GM18867 (cell line): ENCODE measurements around the gene RPP25L.

Experiments used
- ATAC-seq: cut with Tn5 transposase; IDR thresholded peaks from one replicate; pipeline ENCODE4 v1.9.1; 2021; ENCODE audit warnings: mild to moderate bottlenecking, moderate library complexity; ENCODE audit not compliant: unreplicated experiment

RPP25L gene

GRCh38 chr9:34571481-34571810, 40.5 kb downstream of the RPP25L start:
- no peak for ATAC-seq

GRCh38 chr9:34570809-34571480, 41.0 kb downstream of the RPP25L start:
- ATAC-seq = no peak

DNA sequence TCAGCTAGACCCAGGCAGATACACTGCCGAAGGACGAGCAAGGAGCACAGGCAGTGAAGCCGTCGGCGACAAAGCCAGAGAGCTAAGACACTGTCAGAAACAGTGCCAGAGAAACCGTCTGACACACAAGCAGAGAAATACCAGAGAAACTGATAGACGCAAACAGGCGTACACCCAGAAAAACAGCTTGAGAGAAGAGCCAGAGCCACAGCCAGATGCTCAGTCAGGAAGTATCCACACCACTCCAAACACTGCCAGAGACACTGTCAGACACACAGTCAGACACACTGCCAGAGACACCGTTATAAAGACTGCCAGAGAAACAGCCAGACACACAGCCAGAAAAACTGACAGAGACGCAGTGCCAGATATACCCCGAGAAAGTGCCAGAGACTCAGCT, 41.5 kb downstream of the RPP25L start:
- ATAC-seq = no peak

DNA sequence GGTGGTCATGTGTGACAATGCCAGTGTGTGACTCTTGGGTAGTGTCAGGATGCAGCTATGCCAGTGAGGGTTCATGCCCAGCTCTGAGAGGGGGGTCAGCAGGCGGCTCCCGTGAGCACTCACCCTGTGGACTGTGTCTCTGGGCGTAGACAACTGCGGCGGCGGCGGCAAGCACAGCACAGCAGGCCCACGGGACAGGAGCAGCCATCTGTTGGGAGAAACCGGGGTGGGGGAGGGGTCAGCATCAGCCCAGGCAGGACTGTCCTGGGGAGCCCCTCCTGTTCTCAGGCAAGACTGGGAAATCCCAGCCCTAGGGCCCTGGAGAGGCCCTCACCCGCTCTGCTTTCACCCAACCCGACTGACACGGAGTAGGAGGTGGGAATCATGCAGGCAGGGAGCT, 43.1 kb downstream of the RPP25L start:
- ATAC-seq = no peak

GRCh38 chr9:34568133-34568532, 43.8 kb downstream of the RPP25L start:
- ATAC-seq = no peak

- ATAC-seq = no peak
Measured at GRCh38 chr9:34566972-34567371, 44.9 kb downstream of the RPP25L start.

DNA sequence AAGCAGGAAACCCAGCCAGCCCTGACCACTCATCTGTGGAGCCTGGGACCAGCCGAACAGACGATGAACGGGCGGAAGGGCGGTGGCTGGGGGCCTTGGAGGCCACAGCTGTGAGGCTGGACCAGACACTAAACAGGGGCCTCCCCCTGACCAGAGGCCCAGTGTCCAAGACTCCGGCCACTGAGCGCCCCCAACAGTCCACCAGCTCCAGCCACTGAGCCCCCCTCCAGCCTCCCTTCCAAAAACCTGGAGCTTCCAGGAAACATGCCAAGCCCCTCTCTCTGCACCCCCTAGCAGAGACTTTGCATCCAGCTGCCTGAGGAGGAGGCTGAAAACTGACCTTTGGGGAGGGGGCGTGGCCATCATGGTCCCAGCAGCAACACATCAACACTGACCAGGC, 45.6 kb downstream of the RPP25L start:
- ATAC-seq = no peak

DNA sequence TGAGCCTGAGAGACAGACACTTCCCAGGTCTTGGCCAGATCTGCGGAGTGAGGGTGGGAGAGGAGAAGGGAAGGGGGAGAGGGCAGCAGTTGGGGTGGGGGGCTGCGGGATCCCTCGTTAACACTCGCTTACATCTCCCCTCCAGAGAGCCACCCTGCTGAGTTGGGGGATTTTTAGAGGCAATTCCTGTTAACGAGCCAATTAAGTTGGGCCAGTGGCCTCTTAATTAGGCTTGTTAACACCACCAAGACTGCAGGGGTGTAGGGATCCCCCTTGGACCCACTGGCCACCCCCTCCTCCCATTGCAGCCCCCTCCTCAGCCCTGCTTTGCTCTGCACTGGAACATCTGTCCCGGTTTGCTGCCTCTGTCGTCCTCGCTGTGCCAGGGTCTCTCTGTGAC, 46.0 kb downstream of the RPP25L start:
- no peak for ATAC-seq

GRCh38 chr9:34564617-34565016, 47.3 kb downstream of the RPP25L start:
- no peak for ATAC-seq

GRCh38 chr9:34563262-34563661, 48.6 kb downstream of the RPP25L start:
- ATAC-seq = no peak

GRCh38 chr9:34562135-34562745, 49.7 kb downstream of the RPP25L start:
- no peak for ATAC-seq

GRCh38 chr9:34560599-34561214, 51.2 kb downstream of the RPP25L start:
- no peak for ATAC-seq
